ENCODE results near the gene VCP. TPM values are rescaled to one million over a fixed set of nuclear protein-coding genes. Genes with fewer than 3 reads are reported as not detected.

Gene VCP
- total RNA-seq, 1 experiment from 2014 or later: 569 TPM

- DNase-seq (ENCODE audit: low read depth): no peak
Measured at GRCh38 chr9:35014517-35014916, 57.9 kb downstream of the VCP start.

DNA sequence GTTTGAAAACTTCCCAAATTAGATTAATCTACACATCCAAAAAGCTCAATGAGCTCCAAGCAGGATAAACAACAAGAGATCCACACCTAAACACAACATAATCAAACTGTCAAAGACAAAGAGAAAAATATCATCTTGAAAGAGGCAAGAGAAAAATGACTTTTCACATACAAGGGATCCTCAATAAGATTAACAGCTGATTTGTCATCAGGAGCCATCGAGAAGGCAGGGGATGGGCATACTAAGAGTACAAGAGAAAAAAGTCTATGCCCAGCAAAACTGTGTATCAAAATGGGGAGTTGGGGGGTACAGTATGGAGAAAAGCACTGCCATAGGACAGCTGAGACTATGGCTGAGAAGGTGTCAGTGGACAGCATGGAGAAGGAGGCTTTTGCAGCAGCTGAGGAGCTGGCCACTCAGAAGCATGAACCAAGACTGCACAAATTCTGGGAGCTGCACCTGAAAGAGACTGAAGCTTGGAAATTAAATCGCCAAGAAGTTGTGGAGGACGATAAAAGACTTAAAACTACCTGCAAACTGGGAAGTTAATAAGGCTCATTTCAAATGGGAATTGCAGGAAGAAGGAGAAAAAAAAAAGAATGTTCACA lies 62.0 kb downstream of the VCP start:
- no peak for DNase-seq (ENCODE audit: low read depth)

Other genes starting within 250 kb of the VCP start
- gene PHF24, start 114.3 kb downstream of the VCP start, total RNA-seq (2014; rRNA removed; shearing (Covaris generic)): 0.11 TPM in 1 of 2 replicates, not detected in the other
- gene DNAJB5, start 82.9 kb downstream of the VCP start, total RNA-seq (2014; rRNA removed; shearing (Covaris generic)): 6.6 and 12.6 TPM in 2 replicates
- gene FANCG, start 7.3 kb upstream of the VCP start, total RNA-seq (2014; rRNA removed; shearing (Covaris generic)): 43.0 and 48.1 TPM in 2 replicates
- gene PIGO, start 24.0 kb upstream of the VCP start, total RNA-seq (2014; rRNA removed; shearing (Covaris generic)): 18.9 and 22.2 TPM in 2 replicates
- 222 and 248 TPM in 2 replicates for gene STOML2, start 30.5 kb upstream of the VCP start, total RNA-seq (2014; rRNA removed; shearing (Covaris generic))
- 1.9 and 4.7 TPM in 2 replicates for gene ATOSB, start 43.2 kb upstream of the VCP start, total RNA-seq (2014; rRNA removed; shearing (Covaris generic))
- 13.2 and 17.2 TPM in 2 replicates for gene UNC13B, start 89.4 kb upstream of the VCP start, total RNA-seq (2014; rRNA removed; shearing (Covaris generic))